Measurements from ENCODE around the gene DUSP9. TPM values are rescaled to one million over a fixed set of nuclear protein-coding genes. Genes with fewer than 3 reads are reported as not detected.
"Not testable (repeated sequence)": the region's sequence is repeated elsewhere in the genome, so short reads cannot be mapped to it uniquely, and the experiment has no call there.

Gene DUSP9
- total RNA-seq, 6 experiments from 2014 or later = 0.33 to 3.9 (median 0.69) TPM

DNA sequence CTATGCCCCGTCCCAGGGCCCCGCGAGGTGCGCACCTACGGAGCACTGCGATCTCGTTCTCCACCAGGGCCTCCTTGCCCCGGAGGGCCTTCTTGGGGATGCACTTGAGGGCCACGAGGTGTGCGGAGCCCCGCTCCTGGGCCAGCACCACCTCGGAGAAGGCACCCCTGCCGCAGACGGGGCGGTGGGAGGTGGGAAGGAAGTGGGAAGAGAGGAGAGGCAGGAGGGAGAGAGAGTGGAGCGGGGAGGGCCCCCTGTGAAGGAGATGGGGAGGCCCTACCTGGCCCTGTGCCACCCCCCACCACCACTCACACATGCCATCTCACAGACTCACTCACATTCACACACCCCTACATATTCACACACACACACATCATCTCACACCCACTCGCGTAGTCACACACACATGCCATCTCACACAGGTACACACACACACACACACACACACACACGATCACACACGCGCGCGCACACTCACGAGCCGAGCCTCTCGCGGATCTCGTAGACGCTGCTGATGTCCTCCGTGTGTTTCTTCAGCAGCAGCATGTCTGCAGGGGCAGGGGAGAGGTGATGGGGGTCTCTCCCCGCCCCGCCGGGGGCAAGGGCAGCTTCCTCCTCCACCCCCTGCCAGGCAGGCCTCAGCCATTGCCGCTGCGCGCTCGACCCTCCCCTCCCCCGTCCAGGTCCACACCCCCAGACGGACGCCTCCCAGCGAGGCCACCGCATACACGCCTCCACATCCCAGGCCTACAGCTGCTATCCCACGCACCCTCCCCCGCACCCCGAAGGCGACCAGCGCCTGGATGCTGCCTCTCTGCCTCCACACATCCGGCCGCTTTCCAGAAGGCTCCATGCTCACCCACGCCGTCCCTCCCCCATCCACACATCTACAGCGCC, 25.8 kb downstream of the DUSP9 start:
- DNase-seq (no peak), ATAC-seq (no peak)
- no peaks in the 10 kb centered on the region for H3K36me3 ChIP-seq
- H3K27ac ChIP-seq = no peak overlapping the region
- 67% methylated on average over 30 of the region's 53 CpGs for WGBS (ENCODE audit: insufficient coverage, low coverage, low lambda C conversion rate, missing lambda C conversion rate)
- H3K4me1 ChIP-seq = no peaks in the 10 kb centered on the region
- H3K9me3 ChIP-seq = no peaks in the 10 kb centered on the region
- no peaks in the 10 kb centered on the region for H3K27me3 ChIP-seq
- no peak for TF ChIP-seq POLR2A (IDR thresholded peaks at IDR 0.05)
- TF ChIP-seq, protein P1, sequence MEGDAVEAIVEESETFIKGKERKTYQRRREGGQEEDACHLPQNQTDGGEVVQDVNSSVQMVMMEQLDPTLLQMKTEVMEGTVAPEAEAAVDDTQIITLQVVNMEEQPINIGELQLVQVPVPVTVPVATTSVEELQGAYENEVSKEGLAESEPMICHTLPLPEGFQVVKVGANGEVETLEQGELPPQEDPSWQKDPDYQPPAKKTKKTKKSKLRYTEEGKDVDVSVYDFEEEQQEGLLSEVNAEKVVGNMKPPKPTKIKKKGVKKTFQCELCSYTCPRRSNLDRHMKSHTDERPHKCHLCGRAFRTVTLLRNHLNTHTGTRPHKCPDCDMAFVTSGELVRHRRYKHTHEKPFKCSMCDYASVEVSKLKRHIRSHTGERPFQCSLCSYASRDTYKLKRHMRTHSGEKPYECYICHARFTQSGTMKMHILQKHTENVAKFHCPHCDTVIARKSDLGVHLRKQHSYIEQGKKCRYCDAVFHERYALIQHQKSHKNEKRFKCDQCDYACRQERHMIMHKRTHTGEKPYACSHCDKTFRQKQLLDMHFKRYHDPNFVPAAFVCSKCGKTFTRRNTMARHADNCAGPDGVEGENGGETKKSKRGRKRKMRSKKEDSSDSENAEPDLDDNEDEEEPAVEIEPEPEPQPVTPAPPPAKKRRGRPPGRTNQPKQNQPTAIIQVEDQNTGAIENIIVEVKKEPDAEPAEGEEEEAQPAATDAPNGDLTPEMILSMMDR (IDR thresholded peaks at IDR 0.05) = no peak
- H3K4me3 ChIP-seq = no peak overlapping the region
- intact Hi-C loops (cut with DNase I) = loop anchor here in 1 of 2 donors (10.0 kb wide), 1 partner anchor 118 kb away; no protein-coding TSS in a partner anchor

GRCh38 chrX:153673428-153674218, 26.6 kb downstream of the DUSP9 start, which contains the start of gene PNCK:
Gene PNCK (minus strand): TSS chrX:153673813. CDS start chrX:153673076, 737 bp downstream.
- TF ChIP-seq POLR2A (IDR thresholded peaks at IDR 0.05) = no peak
- TF ChIP-seq, protein P1 (IDR thresholded peaks at IDR 0.05) = no peak
- ATAC-seq (no peak), DNase-seq (no peak)
- intact Hi-C loops (cut with DNase I) = loop anchor here in 1 of 2 donors (10.0 kb wide), 1 partner anchor 119 kb away; no protein-coding TSS in a partner anchor
- H3K27me3 ChIP-seq = no peaks in the 10 kb centered on the region
- 22% methylated on average over 22 of the region's 98 CpGs for WGBS (ENCODE audit: insufficient coverage, low coverage, low lambda C conversion rate, missing lambda C conversion rate)
- H3K4me1 ChIP-seq = no peaks in the 10 kb centered on the region
- H3K36me3 ChIP-seq = no peaks in the 10 kb centered on the region
- H3K27ac ChIP-seq = no peak within 1 kb of the TSS
- no peak within 1 kb of the TSS for H3K4me3 ChIP-seq
- H3K9me3 ChIP-seq = no peaks in the 10 kb centered on the region

DNA sequence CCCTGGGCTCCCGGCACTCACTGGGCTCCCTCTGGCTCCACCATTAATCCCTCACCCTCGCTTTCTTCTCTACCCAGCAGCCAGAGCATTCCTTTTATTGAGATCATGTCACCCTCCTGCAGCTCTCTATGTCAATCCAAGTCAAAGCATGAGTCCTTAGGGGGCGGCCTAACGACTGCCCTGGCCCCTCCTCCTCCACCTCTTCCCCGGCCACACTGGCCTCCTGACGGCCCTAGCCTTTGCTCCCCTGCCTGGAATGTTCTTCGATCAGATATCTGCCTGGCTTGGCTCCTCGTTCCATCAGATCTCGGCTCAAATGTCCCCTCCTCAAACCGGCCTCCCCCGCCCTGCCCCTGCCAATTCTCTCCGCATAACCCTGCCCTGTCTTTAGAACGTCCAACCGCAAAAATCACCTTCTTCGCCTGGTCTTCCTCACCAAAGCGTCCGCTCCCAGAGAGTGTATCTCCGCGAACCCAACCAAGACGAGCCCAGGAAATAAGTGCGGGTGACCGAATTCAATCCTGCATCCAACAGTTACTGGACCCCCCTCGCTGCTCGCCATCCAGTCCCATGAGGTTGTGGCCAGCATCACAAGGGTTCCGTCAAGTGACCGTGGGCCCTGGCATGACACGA, 27.3 kb downstream of the DUSP9 start:
- intact Hi-C loops (cut with DNase I) = loop anchor here in 1 of 2 donors (10.0 kb wide), 1 partner anchor 120 kb away; no protein-coding TSS in a partner anchor
- H3K4me3 ChIP-seq = no peak overlapping the region
- ATAC-seq (no peak), DNase-seq (no peak)
- 63% methylated on average over 22 of the region's 27 CpGs for WGBS (ENCODE audit: insufficient coverage, low coverage, low lambda C conversion rate, missing lambda C conversion rate)
- no peaks in the 10 kb centered on the region for H3K4me1 ChIP-seq
- no peak for TF ChIP-seq POLR2A (IDR thresholded peaks at IDR 0.05)
- TF ChIP-seq, protein P1 (IDR thresholded peaks at IDR 0.05) = no peak
- no peaks in the 10 kb centered on the region for H3K27me3 ChIP-seq
- H3K9me3 ChIP-seq = no peaks in the 10 kb centered on the region
- no peak overlapping the region for H3K27ac ChIP-seq
- H3K36me3 ChIP-seq = no peaks in the 10 kb centered on the region

DNA sequence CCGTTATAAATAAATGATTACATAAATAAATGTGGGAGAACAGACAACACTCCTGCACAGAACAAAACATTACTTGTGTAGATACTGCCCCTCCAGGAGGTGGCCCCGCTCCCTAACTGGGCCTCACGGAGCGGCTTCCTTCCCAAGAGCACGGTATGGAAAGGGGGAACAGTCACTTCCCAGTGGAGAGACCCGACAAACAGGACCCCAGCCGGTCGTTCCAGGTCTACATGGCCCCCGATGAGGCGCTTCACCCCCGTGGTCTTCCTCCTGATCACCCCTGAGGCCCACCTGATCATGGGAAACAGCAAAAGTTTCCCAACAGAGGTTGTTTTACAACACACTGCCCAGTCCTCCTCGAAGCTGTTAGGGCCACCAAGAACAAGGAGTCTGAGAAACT, 34.2 kb downstream of the DUSP9 start:
- ATAC-seq = no peak
- H3K27ac ChIP-seq = no peak overlapping the region
- no peaks in the 10 kb centered on the region for H3K27me3 ChIP-seq
- no peak for DNase-seq
- H3K9me3 ChIP-seq = no peaks in the 10 kb centered on the region
- H3K36me3 ChIP-seq = no peaks in the 10 kb centered on the region
- no peaks in the 10 kb centered on the region for H3K4me1 ChIP-seq
- TF ChIP-seq, protein P1 (IDR thresholded peaks at IDR 0.05) = no peak
- no peak for TF ChIP-seq POLR2A (IDR thresholded peaks at IDR 0.05)
- no peak overlapping the region for H3K4me3 ChIP-seq
- intact Hi-C loops (cut with DNase I) = no loop called here
- 42% methylated on average over 3 of the region's 12 CpGs for WGBS (ENCODE audit: insufficient coverage, low coverage, low lambda C conversion rate, missing lambda C conversion rate)

GRCh38 chrX:153683486-153683885, 36.5 kb downstream of the DUSP9 start:
- H3K27me3 ChIP-seq; H3K27ac ChIP-seq; H3K4me1 ChIP-seq; H3K9me3 ChIP-seq; intact Hi-C loops (cut with DNase I); H3K36me3 ChIP-seq; ATAC-seq; DNase-seq; H3K4me3 ChIP-seq: not testable (repeated sequence)
- 85% methylated on average over 2 of the region's 8 CpGs for WGBS (ENCODE audit: insufficient coverage, low coverage, low lambda C conversion rate, missing lambda C conversion rate)

All from right lobe of liver (tissue), 6 donors.